Measurements from ENCODE around the gene SCN5A.

The SCN5A gene

GRCh38 chr3:38618343-38618742 lies 31.1 kb downstream of the SCN5A start:
- DNase-seq: no peak

GRCh38 chr3:38617586-38617985 lies 31.9 kb downstream of the SCN5A start:
- DNase-seq: no peak

GRCh38 chr3:38617137-38617536 lies 32.4 kb downstream of the SCN5A start:
- DNase-seq: no peak

- no peak for DNase-seq
Observed at GRCh38 chr3:38616658-38617057, 32.8 kb downstream of the SCN5A start.

- no peak for DNase-seq
Observed at GRCh38 chr3:38616111-38616510, 33.4 kb downstream of the SCN5A start.

GRCh38 chr3:38614651-38615352 lies 34.7 kb downstream of the SCN5A start:
- no peak for DNase-seq

- no peak for DNase-seq
Observed at GRCh38 chr3:38614091-38614490, 35.4 kb downstream of the SCN5A start.

- no peak for DNase-seq
Observed at GRCh38 chr3:38613426-38613825, 36.1 kb downstream of the SCN5A start.

- DNase-seq: no peak
Observed at GRCh38 chr3:38611866-38612265, 37.6 kb downstream of the SCN5A start.

GRCh38 chr3:38610934-38611333 lies 38.6 kb downstream of the SCN5A start:
- DNase-seq: no peak

GRCh38 chr3:38610436-38610835 lies 39.1 kb downstream of the SCN5A start:
- DNase-seq: no peak

GRCh38 chr3:38609386-38610111 lies 39.9 kb downstream of the SCN5A start:
- no peak for DNase-seq

- no peak for DNase-seq
Observed at GRCh38 chr3:38608961-38609360, 40.5 kb downstream of the SCN5A start.

- DNase-seq: no peak
Observed at GRCh38 chr3:38608086-38608775, 41.3 kb downstream of the SCN5A start.

- DNase-seq: no peak
Observed at GRCh38 chr3:38606561-38606960, 42.9 kb downstream of the SCN5A start.

- DNase-seq: no peak
Observed at GRCh38 chr3:38605981-38606380, 43.5 kb downstream of the SCN5A start.

- DNase-seq: no peak
Observed at GRCh38 chr3:38604246-38604645, 45.2 kb downstream of the SCN5A start.

GRCh38 chr3:38603731-38604131 lies 45.8 kb downstream of the SCN5A start:
- DNase-seq: no peak

- DNase-seq: no peak
Observed at GRCh38 chr3:38602576-38603250, 46.8 kb downstream of the SCN5A start.

- DNase-seq: no peak
Observed at GRCh38 chr3:38601956-38602550, 47.4 kb downstream of the SCN5A start.

- no peak for DNase-seq
Observed at GRCh38 chr3:38600551-38600950, 48.9 kb downstream of the SCN5A start.

GRCh38 chr3:38599886-38600285 lies 49.6 kb downstream of the SCN5A start:
- no peak for DNase-seq

GRCh38 chr3:38598791-38599190 lies 50.7 kb downstream of the SCN5A start:
- no peak for DNase-seq
